ENCODE measurements around the gene EBF3.

EBF3 gene, protein sequence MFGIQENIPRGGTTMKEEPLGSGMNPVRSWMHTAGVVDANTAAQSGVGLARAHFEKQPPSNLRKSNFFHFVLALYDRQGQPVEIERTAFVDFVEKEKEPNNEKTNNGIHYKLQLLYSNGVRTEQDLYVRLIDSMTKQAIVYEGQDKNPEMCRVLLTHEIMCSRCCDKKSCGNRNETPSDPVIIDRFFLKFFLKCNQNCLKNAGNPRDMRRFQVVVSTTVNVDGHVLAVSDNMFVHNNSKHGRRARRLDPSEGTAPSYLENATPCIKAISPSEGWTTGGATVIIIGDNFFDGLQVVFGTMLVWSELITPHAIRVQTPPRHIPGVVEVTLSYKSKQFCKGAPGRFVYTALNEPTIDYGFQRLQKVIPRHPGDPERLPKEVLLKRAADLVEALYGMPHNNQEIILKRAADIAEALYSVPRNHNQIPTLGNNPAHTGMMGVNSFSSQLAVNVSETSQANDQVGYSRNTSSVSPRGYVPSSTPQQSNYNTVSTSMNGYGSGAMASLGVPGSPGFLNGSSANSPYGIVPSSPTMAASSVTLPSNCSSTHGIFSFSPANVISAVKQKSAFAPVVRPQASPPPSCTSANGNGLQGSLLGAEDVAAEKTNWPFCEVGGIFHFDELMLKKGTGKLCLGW

DNA sequence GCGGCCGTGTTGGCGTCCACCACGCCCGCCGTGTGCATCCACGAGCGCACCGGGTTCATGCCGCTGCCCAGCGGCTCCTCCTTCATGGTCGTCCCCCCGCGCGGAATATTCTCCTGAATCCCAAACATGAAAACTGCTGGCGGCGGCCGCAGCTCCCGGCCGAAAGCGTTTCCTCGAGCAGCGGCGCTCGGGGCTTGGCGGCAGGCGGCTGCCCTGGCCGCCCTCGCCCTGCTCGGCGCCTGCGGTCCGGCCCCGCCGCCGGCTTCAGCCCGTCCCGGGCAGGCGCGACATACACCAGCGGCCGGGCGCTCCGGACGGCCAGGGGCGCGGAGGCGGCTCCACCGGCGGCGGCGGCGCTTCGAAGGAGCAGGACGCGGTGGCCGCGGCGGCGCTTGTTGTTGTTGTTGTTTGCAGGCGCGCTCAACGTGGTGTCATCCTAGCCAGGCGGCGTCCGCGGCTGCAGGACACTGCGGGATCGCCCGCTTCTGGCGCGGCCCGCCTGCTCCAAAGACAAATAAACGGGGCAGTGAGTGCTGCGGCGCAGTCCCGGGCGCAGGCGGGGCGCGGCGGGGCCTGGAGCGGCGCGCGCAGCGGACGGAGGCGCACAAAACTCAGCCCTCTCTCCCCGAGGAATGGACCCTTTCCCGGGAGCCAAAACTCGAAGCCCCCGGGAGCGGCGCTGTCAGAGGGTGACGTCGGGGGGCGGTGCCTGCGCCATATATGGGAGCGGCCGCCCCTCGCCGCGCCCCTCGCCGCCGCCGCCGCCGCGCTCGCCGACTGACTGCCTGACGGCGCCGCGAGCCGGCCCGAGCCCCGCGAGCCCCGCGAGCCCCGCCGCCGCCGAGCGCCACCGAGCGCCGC is at the start of gene EBF3:
Gene EBF3, minus strand, starts transcription at position 634 of the 861 bp plus-strand sequence. Its CDS starts 506 bp downstream, at position 128.
- H3K4me3 ChIP-seq (ENCODE audit: low read depth, low read length) = peak within 1 kb of the TSS; percentile 52
- CTCF ChIA-PET = no interaction called here
- no peak for DNase-seq (ENCODE audit: low read depth, low spot score)
- POLR2A ChIA-PET = no interaction called here
- TF ChIP-seq, protein P1, sequence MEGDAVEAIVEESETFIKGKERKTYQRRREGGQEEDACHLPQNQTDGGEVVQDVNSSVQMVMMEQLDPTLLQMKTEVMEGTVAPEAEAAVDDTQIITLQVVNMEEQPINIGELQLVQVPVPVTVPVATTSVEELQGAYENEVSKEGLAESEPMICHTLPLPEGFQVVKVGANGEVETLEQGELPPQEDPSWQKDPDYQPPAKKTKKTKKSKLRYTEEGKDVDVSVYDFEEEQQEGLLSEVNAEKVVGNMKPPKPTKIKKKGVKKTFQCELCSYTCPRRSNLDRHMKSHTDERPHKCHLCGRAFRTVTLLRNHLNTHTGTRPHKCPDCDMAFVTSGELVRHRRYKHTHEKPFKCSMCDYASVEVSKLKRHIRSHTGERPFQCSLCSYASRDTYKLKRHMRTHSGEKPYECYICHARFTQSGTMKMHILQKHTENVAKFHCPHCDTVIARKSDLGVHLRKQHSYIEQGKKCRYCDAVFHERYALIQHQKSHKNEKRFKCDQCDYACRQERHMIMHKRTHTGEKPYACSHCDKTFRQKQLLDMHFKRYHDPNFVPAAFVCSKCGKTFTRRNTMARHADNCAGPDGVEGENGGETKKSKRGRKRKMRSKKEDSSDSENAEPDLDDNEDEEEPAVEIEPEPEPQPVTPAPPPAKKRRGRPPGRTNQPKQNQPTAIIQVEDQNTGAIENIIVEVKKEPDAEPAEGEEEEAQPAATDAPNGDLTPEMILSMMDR (IDR thresholded peaks at IDR 0.05; ENCODE audit: insufficient read depth, low read length, missing control alignments) = no peak

DNA sequence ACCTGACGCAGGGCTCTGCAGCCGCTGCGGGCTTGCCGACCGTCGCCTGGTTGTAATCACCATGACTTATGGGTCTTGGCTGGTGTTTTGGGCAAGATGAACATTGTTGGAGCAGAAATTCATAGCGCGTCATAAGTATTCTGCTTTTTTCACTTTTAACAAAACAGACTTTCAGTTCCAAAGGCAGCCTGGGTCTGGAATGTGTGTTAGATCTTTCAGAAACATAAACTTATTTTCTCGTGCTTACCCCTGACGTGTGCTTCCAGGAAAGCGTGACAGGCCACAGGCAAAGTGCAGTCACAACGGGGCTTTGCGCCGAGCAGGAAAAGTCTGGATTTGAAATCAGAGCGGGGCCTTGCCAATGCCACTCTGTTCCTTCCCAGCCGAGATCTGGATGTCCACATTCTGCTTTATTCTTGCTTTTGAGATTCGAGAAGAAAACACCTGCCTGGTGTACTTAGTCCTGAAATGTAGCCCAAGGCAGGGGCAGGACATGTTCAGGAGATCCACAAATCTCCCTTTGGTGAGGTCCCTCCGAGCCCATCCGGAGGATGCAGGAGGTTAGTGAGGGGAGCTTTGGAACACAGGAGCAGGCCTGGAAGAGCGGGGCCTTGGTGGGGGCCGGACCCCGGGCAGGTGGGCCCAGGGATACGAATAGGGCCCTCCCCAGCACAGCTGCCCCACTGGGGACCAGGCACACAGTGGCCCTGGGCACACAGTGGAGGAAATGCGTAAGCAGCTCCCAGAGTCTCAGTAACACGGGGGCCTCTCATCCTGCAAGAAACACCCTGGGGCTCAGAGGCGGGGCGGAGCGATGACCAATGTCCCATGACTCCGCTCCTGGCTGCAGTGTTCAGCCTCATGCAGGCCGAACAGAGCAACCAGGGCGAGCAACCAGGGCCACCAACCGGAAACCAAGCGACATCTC is 49.5 kb upstream of the EBF3 start:
- POLR2A ChIA-PET = no interaction called here
- CTCF ChIA-PET = no interaction called here
- DNase-seq (ENCODE audit: low read depth, low spot score) = no peak
- TF ChIP-seq, protein P1 (IDR thresholded peaks at IDR 0.05; ENCODE audit: insufficient read depth, low read length, missing control alignments) = no peak
- no peak overlapping the region for H3K4me3 ChIP-seq (ENCODE audit: low read depth, low read length)

DNA sequence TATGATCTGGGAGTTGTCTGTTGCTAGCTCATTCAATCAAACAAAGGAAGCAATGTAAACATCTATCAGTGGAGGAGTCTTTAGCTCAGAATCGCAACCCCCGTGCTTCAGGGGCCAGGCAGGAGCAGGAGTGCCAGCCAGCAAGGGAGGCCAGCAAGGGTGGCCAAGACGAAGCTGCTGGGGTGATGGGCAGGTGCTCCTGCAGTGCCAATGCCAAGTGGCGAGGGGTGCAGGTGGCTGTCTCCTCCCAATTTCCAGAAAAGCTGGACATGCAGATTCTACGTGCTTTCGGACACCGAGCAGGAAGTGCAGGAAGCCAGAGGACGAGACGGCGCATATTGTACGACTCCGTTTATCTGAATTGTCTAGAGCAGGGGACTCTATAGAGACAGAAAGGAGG is 48.1 kb upstream of the EBF3 start:
- ChIA-PET POLR2A (no interaction called here), CTCF (no interaction called here)
- TF ChIP-seq, protein P1 (IDR thresholded peaks at IDR 0.05; ENCODE audit: insufficient read depth, low read length, missing control alignments) = no peak
- no peak overlapping the region for H3K4me3 ChIP-seq (ENCODE audit: low read depth, low read length)
- DNase-seq (ENCODE audit: low read depth, low spot score) = no peak

DNA sequence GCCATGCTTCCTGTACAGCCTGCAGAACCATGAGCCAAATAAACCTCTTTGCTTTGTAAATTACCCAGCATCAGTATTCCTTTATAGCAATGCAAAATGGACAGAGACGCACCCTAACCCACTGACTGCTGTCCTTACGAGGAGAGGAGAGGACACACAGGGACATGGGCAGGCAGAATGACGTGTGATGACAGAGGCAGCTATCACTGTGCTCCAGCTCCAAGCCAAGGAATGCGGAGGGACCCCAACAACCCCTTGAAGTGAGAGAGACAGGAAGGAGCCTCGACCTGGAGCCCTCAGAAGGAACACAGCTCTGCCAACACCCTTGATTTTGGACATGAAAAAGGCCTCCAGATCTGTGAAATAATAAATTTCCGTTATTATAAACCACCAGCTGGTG is 46.6 kb upstream of the EBF3 start:
- CTCF ChIA-PET = no interaction called here
- POLR2A ChIA-PET = no interaction called here
- DNase-seq (ENCODE audit: low read depth, low spot score) = no peak
- TF ChIP-seq, protein P1 (IDR thresholded peaks at IDR 0.05; ENCODE audit: insufficient read depth, low read length, missing control alignments) = no peak
- H3K4me3 ChIP-seq (ENCODE audit: low read depth, low read length) = no peak overlapping the region

DNA sequence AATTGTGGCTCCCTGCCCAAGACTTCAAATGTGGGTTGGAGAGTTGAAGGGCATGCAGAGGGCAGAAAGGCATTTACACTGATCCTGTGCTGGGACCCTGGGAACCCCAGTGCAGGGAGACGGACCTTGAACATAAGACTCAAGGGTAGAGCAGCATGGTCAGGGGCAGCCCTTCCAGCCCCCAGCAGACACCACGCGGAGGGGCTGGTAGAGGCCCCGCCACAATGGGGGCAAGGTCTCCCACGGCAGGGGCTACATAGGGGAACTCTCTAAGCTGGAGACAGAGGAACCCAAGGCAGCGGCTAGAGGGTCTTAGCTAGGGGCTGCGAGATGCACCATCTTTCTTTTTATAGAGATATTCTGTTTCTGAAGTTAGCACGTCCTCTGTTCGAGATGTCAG is 45.2 kb upstream of the EBF3 start:
- TF ChIP-seq, protein P1 (IDR thresholded peaks at IDR 0.05; ENCODE audit: insufficient read depth, low read length, missing control alignments) = no peak
- H3K4me3 ChIP-seq (ENCODE audit: low read depth, low read length) = no peak overlapping the region
- no peak for DNase-seq (ENCODE audit: low read depth, low spot score)
- ChIA-PET CTCF (no interaction called here), POLR2A (no interaction called here)

Data from AG04449 (cell line).